Chondrocyte (in vitro differentiated cells): ENCODE measurements around the gene ACSM3. TPM values are rescaled to one million over a fixed set of nuclear protein-coding genes. Genes with fewer than 3 reads are reported as not detected.
"Not testable (repeated sequence)": the region's sequence is repeated elsewhere in the genome, so short reads cannot be mapped to it uniquely, and the experiment has no call there.

ENCODE experiments used
- DNase-seq: peaks from one replicate; pipeline ENCODE4 v3.0.0; 2021; ENCODE audit warnings: mixed read lengths, low spot score
- H3K27ac Mint-ChIP-seq: one replicate; pipeline ENCODE4 v1.8.0; 2021; ENCODE audit warnings: mild to moderate bottlenecking, moderate library complexity, mixed read lengths; ENCODE audit not compliant: unreplicated experiment
- H3K27me3 Mint-ChIP-seq: 2 replicates; pipeline ENCODE4 v1.8.0; 2021; ENCODE audit warnings: low read depth, mixed read lengths
- H3K36me3 Mint-ChIP-seq: 2 replicates; pipeline ENCODE4 v1.8.0; 2021; ENCODE audit warnings: low read depth, mixed read lengths
- H3K4me1 Mint-ChIP-seq: 2 replicates; pipeline ENCODE4 v1.8.0; 2021; ENCODE audit warnings: low read depth, mild to moderate bottlenecking, mixed read lengths
- H3K4me3 Mint-ChIP-seq: one replicate; pipeline ENCODE4 v1.8.0; 2021; ENCODE audit warnings: mild to moderate bottlenecking, moderate library complexity, mixed read lengths; ENCODE audit not compliant: unreplicated experiment
- H3K9me3 Mint-ChIP-seq: 2 replicates; pipeline ENCODE4 v1.8.0; 2021; ENCODE audit warnings: low read depth, mixed read lengths
- total RNA-seq: library from RNA; stranded (reverse); gene quantifications from 3 replicates; pipeline ENCODE4 v1.2.1, GENCODE V29; 2021
- TF ChIP-seq, protein P1 (sequence below): fragments of 200-600 bp; sonication (generic); IDR thresholded peaks from 2 replicates; pipeline ENCODE4 v1.5.0; 2021; ENCODE audit warnings: antibody characterized with exemption, mild to moderate bottlenecking, moderate library complexity

The ACSM3 gene
- total RNA-seq, 1 donor from 2014 or later: 1.9 TPM

DNA sequence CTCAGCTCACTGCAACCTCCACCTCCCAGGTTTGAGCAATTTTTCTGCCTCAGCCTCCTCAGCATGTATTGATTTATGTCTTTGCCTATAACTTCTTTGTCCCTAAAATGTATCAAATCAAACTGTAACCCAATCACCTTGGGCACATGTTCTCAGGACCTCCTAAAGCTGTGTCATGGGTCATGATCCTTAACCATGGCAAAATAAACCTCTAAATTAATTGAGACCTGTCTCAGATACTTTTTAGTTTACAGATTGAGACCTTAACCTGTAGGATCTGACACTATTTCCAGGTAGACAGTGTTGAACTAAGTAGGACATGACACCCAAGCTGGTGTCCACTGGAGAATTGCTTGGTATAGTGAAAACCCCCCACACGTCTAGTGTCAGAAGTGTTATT, 2.6 kb upstream of the ACSM3 start:
- TF ChIP-seq, protein P1, sequence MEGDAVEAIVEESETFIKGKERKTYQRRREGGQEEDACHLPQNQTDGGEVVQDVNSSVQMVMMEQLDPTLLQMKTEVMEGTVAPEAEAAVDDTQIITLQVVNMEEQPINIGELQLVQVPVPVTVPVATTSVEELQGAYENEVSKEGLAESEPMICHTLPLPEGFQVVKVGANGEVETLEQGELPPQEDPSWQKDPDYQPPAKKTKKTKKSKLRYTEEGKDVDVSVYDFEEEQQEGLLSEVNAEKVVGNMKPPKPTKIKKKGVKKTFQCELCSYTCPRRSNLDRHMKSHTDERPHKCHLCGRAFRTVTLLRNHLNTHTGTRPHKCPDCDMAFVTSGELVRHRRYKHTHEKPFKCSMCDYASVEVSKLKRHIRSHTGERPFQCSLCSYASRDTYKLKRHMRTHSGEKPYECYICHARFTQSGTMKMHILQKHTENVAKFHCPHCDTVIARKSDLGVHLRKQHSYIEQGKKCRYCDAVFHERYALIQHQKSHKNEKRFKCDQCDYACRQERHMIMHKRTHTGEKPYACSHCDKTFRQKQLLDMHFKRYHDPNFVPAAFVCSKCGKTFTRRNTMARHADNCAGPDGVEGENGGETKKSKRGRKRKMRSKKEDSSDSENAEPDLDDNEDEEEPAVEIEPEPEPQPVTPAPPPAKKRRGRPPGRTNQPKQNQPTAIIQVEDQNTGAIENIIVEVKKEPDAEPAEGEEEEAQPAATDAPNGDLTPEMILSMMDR: no peak
- peaks cover 8% of the 10 kb centered on the region for H3K9me3 Mint-ChIP-seq
- peaks cover 12% of the 10 kb centered on the region for H3K4me1 Mint-ChIP-seq
- DNase-seq: no peak
- no peaks in the 10 kb centered on the region for H3K36me3 Mint-ChIP-seq
- peaks cover 13% of the 10 kb centered on the region for H3K27me3 Mint-ChIP-seq
- no peak overlapping the region for H3K27ac Mint-ChIP-seq
- no peak overlapping the region for H3K4me3 Mint-ChIP-seq

DNA sequence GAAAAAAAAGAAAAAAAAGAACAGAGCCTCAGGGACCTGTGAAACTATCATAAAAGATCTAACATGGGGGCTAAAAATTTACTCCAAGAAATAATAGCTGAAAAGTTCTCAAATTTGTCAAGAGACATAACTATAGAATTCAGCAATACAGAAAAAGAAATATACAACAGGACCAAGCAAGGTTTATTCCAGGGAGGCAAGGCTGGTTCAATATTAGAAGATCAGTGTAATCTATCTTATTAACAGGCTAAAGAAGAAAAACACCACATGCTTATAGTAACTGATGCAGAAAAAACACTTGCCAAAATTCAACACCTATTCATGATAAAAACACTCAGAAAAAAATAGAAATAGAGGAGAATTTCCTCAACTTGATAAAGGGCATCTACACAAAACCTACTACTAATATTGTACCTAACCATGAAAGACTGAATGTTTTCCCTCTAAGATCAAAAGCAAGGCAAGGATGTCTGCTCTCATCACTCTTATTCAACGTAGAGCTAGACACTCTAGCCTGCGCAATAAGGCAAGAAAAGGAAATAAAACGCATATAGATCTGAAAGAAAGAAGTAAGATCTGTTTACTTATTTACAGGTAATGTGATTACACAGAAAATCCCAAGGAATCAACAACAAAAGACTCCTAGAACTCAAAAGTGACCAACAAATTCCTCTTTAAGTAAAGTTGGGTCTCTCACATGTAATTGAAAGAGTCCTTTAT, 1.2 kb upstream of the ACSM3 start:
- DNase-seq: no peak
- no peaks in the 10 kb centered on the region for H3K36me3 Mint-ChIP-seq
- peaks cover 12% of the 10 kb centered on the region for H3K4me1 Mint-ChIP-seq
- no peak overlapping the region for H3K4me3 Mint-ChIP-seq
- H3K27ac Mint-ChIP-seq: no peak overlapping the region
- TF ChIP-seq, protein P1: no peak
- H3K27me3 Mint-ChIP-seq: peaks cover 13% of the 10 kb centered on the region
- H3K9me3 Mint-ChIP-seq: peaks cover 8% of the 10 kb centered on the region

DNA sequence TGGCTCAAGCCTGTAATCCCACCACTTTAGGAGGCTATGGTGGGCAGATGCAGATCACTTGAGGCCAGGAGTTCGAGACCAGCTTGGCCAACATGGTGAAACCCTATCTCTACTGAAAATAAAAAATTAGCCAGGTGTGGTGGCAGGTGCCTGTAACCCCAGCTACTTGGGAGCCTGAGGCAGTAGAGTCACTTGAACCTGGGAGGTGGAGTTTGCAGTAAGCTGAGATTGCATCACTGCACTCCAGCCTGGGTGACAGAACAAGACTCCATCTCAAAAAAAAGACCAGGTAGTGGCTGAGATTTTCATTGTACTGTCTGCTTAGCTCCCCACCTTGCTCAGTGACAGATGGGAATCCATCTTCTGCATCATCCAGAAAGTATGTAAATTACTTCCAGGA, 634 bp downstream of the ACSM3 start:
- H3K4me3 Mint-ChIP-seq, H3K9me3 Mint-ChIP-seq, DNase-seq, H3K27ac Mint-ChIP-seq, H3K36me3 Mint-ChIP-seq: not testable (repeated sequence)
- Mint-ChIP-seq H3K27me3 (peaks cover 13% of the 10 kb centered on the region), H3K4me1 (peaks cover 12% of the 10 kb centered on the region)

GRCh38 chr16:20765732-20766131, 1.9 kb downstream of the ACSM3 start:
- Mint-ChIP-seq H3K4me3 (no peak overlapping the region), H3K36me3 (no peaks in the 10 kb centered on the region), H3K4me1 (peaks cover 12% of the 10 kb centered on the region), H3K27me3 (peaks cover 7% of the 10 kb centered on the region), H3K27ac (no peak overlapping the region), H3K9me3 (peaks cover 8% of the 10 kb centered on the region)
- TF ChIP-seq, protein P1: no peak
- no peak for DNase-seq

- peaks cover 8% of the 10 kb centered on the region for H3K9me3 Mint-ChIP-seq
- no peak for DNase-seq
- H3K4me1 Mint-ChIP-seq: peaks cover 12% of the 10 kb centered on the region
- H3K27me3 Mint-ChIP-seq: peaks cover 5% of the 10 kb centered on the region
- TF ChIP-seq, protein P1: no peak
- no peak overlapping the region for H3K27ac Mint-ChIP-seq
- H3K4me3 Mint-ChIP-seq: no peak overlapping the region
- no peaks in the 10 kb centered on the region for H3K36me3 Mint-ChIP-seq
Observed at GRCh38 chr16:20766294-20766693, 2.5 kb downstream of the ACSM3 start.

DNA sequence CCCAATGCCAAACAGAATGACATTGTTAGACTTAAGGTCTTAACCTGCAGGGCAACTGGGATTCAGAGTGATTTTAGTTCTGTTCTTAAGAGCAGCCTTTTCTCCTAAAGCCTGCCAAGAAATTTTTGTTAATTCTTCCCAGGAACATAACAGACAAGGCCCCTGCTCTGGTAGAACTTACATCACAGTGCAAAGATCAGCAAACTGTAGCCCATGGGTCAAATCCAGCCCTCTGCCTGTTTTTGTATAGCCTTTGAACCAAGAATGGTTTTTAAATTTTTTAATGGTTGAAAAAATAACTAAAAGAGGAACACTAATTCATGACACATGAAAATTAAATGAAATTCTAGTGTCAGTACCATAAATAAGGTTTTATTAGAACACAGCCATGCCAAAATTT, 3.8 kb downstream of the ACSM3 start:
- Mint-ChIP-seq H3K4me1 (peaks cover 12% of the 10 kb centered on the region), H3K27ac (no peak overlapping the region), H3K9me3 (peaks cover 3% of the 10 kb centered on the region), H3K4me3 (no peak overlapping the region), H3K27me3 (peaks cover 3% of the 10 kb centered on the region), H3K36me3 (no peaks in the 10 kb centered on the region)
- TF ChIP-seq, protein P1: no peak
- no peak for DNase-seq
